Measurements from ENCODE around the gene FXYD7.

The FXYD7 gene

GRCh38 chr19:35202722-35203688 lies 60.0 kb downstream of the FXYD7 start:
- DNase-seq (ENCODE audit: low spot score), result no peak
